ACC112 (cell line): ENCODE measurements around the gene ARL15.
A peak's percentile ranks its signal among the peaks of the same experiment; 100 is the strongest.

Experiments
- H2AFZ ChIP-seq: fragments of 200-600 bp; sonication (generic); one replicate; pipeline ENCODE4 v1.6.0; 2017; ENCODE audit warnings: antibody characterized with exemption, low read length; ENCODE audit not compliant: unreplicated experiment
- H3K27ac ChIP-seq: fragments of 200-600 bp; sonication (generic); 2 replicates; pipeline ENCODE4 v1.5.1; 2014; ENCODE audit warnings: low read depth, mild to moderate bottlenecking, antibody characterized with exemption, low read length, moderate library complexity
- H3K27me3 ChIP-seq: fragments of 200-600 bp; sonication (generic); 2 replicates; pipeline ENCODE4 v1.6.1; 2014; ENCODE audit warnings: mild to moderate bottlenecking, antibody characterized with exemption, low read length, moderate library complexity, mixed read lengths; ENCODE audit not compliant: insufficient read depth
- H3K36me3 ChIP-seq: fragments of 200-600 bp; sonication (generic); 2 replicates; pipeline ENCODE4 v1.6.1; 2016; ENCODE audit warnings: mild to moderate bottlenecking, antibody characterized with exemption, low read length, moderate library complexity, mixed read lengths; ENCODE audit not compliant: insufficient read depth
- H3K4me1 ChIP-seq: fragments of 200-600 bp; sonication (generic); one replicate; pipeline ENCODE4 v1.6.1; 2016; ENCODE audit warnings: low read length, mixed read lengths; ENCODE audit not compliant: insufficient read depth, unreplicated experiment, control insufficient read depth
- H3K4me3 ChIP-seq: fragments of 200-600 bp; sonication (generic); 2 replicates; pipeline ENCODE4 v1.5.1; 2014; ENCODE audit warnings: mild to moderate bottlenecking, low read depth, low read length
- H3K79me2 ChIP-seq: fragments of 200-600 bp; sonication (generic); one replicate; pipeline ENCODE4 v1.6.0; 2016; ENCODE audit warnings: low read length; ENCODE audit not compliant: control insufficient read depth, unreplicated experiment, insufficient read depth

The ARL15 gene

DNA sequence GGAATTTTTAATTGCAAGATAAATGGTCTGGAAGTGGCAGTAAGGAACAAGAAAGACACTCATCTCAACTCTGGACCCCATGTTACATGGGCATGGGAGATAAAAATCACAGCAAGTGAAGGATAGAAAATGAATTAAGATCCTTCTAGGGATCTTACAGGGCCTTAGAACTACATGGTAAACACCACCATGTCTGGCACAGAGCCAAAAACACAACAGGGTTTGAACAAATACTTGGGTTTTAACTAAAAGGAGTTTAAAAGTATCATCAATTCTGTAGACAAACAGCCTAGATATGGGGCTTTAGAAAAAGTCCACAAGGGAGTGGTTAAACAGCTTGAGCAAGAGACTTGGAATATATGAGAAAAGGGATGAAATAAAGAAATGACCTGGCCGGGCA is 366.4 kb downstream of the ARL15 start:
- Histone ChIP-seq H3K79me2 (no peaks in the 10 kb centered on the region), H3K27me3 (no peaks in the 10 kb centered on the region), H3K4me3 (no peak overlapping the region), H3K36me3 (no peaks in the 10 kb centered on the region), H3K4me1 (peaks cover 22% of the 10 kb centered on the region), H3K27ac (no peak overlapping the region), H2AFZ (no peak overlapping the region)

- Histone ChIP-seq H3K79me2 (no peaks in the 10 kb centered on the region), H3K4me1 (peaks cover 22% of the 10 kb centered on the region), H3K36me3 (no peaks in the 10 kb centered on the region), H3K27me3 (no peaks in the 10 kb centered on the region), H2AFZ (no peak overlapping the region), H3K27ac (peak overlapping the region; percentile 61), H3K4me3 (no peak overlapping the region)
Observed at GRCh38 chr5:53942724-53943123, 367.6 kb downstream of the ARL15 start.

GRCh38 chr5:53940921-53941320 is 369.5 kb downstream of the ARL15 start:
- H2AFZ ChIP-seq, result no peak overlapping the region
- H3K27ac ChIP-seq, result peak overlapping the region; percentile 26
- no peaks in the 10 kb centered on the region for H3K79me2 ChIP-seq
- no peaks in the 10 kb centered on the region for H3K27me3 ChIP-seq
- H3K4me3 ChIP-seq, result no peak overlapping the region
- peaks cover 35% of the 10 kb centered on the region for H3K4me1 ChIP-seq
- no peaks in the 10 kb centered on the region for H3K36me3 ChIP-seq

DNA sequence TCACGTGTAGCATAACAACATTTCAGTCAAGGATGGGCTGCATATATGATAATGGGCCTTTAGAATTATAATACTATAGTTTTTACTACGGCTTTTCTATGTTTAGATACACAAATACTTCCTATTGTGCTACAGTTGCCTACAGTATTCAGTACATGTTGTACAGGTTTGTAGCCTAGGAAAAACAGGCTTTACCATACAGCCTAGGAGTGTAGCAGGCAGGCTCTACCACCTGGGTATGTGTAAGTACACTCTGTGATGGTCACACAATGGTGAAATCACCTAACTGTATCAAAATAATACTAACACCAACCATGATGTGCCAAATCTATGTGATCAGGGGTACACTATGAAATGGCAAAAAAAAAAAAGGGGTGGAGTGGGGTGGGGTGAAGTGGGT is 372.9 kb downstream of the ARL15 start:
- Histone ChIP-seq H3K27me3 (no peaks in the 10 kb centered on the region), H3K27ac (no peak overlapping the region), H2AFZ (no peak overlapping the region), H3K79me2 (no peaks in the 10 kb centered on the region), H3K36me3 (no peaks in the 10 kb centered on the region), H3K4me3 (no peak overlapping the region), H3K4me1 (peaks cover 27% of the 10 kb centered on the region)

DNA sequence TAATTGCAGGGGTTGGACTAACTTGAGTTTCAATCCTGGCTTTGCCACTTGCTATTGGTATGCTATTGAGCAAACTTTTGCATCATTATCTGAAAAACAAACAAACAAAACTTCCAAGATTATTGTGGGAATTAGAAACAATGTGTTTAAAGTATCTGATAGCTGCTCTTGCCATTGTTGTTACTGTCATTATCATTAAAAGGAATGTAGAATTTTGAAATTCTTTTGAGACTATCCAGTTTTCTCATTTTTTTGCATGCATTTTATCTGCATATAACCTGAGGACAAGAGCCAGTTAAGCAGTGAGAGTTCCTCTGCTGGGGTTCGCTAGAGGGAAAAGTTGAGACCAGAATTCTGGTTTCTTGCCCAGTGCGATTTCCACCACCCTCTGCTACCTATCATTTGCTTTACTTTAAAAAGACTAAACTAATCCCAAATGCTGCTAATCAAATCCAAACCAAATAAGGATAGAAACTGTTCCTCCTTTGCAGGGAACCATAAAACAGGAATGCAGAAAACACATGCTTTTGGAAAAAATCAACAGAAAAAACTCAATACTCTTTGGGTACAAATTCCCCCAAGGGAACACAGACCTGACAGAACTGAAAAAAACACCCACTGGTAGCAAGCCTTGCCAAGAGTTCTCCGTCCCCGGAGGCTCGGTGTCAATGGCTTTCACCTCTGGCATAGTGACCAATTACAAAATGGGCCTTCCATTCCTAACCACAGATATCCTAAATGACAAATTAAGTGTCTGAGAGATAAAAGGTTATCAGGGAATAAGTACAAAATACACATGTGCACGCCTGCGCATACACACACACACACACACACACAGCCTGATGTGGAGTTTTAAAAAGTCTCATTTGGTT is 373.7 kb downstream of the ARL15 start:
- H3K27ac ChIP-seq, result no peak overlapping the region
- H3K4me3 ChIP-seq, result no peak overlapping the region
- H3K27me3 ChIP-seq, result no peaks in the 10 kb centered on the region
- no peaks in the 10 kb centered on the region for H3K79me2 ChIP-seq
- H2AFZ ChIP-seq, result no peak overlapping the region
- no peaks in the 10 kb centered on the region for H3K36me3 ChIP-seq
- peaks cover 27% of the 10 kb centered on the region for H3K4me1 ChIP-seq

DNA sequence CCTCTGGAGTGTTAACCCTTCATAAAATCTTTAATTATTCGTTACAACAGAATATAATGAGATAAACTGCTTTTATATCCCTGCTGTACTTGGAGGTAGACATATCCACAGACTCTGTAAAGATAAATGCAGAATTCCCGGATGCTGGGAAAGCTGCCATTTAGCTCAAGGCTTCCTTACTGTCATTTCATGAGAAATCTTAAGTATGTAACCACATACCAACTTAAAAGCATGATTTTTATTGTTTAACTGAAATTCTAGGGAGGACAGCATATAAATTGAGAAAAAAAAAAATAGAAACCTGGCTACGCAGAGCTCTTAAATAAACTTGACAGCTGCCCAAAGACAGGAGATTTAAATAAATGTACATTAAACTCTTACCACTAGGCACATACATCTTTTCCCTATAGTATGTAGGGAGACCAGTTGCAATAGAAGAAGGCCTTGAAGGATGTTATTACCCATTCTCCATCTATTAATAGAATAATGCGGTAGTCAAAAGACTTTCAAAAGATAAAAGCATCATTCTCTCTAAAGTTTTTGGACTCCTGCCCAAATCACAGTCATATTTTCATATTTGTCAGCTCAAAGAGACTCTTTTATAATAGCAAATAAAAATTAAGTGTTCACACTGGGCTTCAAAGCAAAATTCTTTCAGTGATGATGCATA is 376.1 kb downstream of the ARL15 start:
- Histone ChIP-seq H3K27me3 (no peaks in the 10 kb centered on the region), H3K4me3 (no peak overlapping the region), H3K4me1 (peaks cover 12% of the 10 kb centered on the region), H3K36me3 (no peaks in the 10 kb centered on the region), H3K79me2 (no peaks in the 10 kb centered on the region), H3K27ac (no peak overlapping the region), H2AFZ (no peak overlapping the region)

GRCh38 chr5:53932351-53932750 is 378.0 kb downstream of the ARL15 start:
- Histone ChIP-seq H3K36me3 (no peaks in the 10 kb centered on the region), H3K79me2 (no peaks in the 10 kb centered on the region)

DNA sequence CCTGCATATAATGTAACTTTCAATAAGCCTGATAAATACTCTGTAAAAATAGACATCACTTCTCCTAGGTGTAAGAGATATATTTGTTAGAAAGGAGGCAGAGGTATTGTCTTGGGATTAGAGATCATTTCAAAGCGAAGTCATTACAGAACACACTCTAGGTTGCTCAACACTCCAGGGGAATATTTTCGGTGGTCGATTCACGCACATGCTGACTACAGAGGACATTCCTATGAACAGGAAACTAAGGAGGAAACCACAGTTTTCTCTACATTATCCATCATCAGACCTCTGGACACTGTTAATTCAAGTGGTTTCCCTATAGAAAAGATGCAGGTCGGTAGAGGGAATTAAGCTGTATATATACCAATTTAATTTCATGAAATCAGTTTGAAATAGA is 379.9 kb downstream of the ARL15 start:
- H3K79me2 ChIP-seq, result no peaks in the 10 kb centered on the region
- no peak overlapping the region for H2AFZ ChIP-seq
- no peak overlapping the region for H3K4me3 ChIP-seq
- no peaks in the 10 kb centered on the region for H3K36me3 ChIP-seq
- no peaks in the 10 kb centered on the region for H3K4me1 ChIP-seq
- H3K27me3 ChIP-seq, result no peaks in the 10 kb centered on the region
- no peak overlapping the region for H3K27ac ChIP-seq

More at GRCh38 chr5:53932351-53932750, 378.0 kb downstream of the ARL15 start:
- H3K27ac ChIP-seq, result no peak overlapping the region
- H2AFZ ChIP-seq, result no peak overlapping the region
- no peak overlapping the region for H3K4me3 ChIP-seq
- H3K27me3 ChIP-seq, result no peaks in the 10 kb centered on the region
- peaks cover 11% of the 10 kb centered on the region for H3K4me1 ChIP-seq

DNA sequence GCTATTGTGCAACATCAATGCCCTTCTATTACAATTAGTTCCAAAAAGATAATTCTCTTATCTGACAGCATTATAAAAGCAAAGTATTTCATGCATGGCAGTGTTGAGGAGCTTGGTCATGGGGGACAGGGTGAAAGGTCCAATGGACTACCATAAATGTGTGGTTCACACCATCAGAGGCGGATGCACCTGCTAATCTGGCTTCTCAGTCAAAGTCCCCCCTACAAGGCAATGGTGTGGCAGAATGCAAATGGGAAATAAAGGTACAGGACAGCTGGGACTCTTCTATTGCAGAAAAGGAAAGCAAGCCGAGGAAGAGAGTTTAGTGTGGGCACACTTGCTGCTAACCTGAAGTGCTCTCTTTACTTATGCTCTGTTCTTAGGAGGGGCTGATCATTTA is 380.8 kb downstream of the ARL15 start:
- Histone ChIP-seq H3K36me3 (no peaks in the 10 kb centered on the region), H3K4me1 (no peaks in the 10 kb centered on the region), H3K79me2 (no peaks in the 10 kb centered on the region)

GRCh38 chr5:53929152-53929551 is 381.2 kb downstream of the ARL15 start:
- Histone ChIP-seq H3K4me3 (no peak overlapping the region), H3K36me3 (no peaks in the 10 kb centered on the region), H3K27me3 (no peaks in the 10 kb centered on the region), H3K27ac (no peak overlapping the region), H3K4me1 (no peaks in the 10 kb centered on the region), H3K79me2 (no peaks in the 10 kb centered on the region), H2AFZ (no peak overlapping the region)

More for the DNA sequence above, 380.8 kb downstream of the ARL15 start:
- Histone ChIP-seq H3K27me3 (no peaks in the 10 kb centered on the region), H2AFZ (no peak overlapping the region), H3K4me3 (no peak overlapping the region), H3K27ac (no peak overlapping the region)

GRCh38 chr5:53928641-53929040 is 381.7 kb downstream of the ARL15 start:
- no peaks in the 10 kb centered on the region for H3K4me1 ChIP-seq
- H3K4me3 ChIP-seq, result no peak overlapping the region
- no peaks in the 10 kb centered on the region for H3K27me3 ChIP-seq
- no peak overlapping the region for H3K27ac ChIP-seq
- no peaks in the 10 kb centered on the region for H3K36me3 ChIP-seq
- H2AFZ ChIP-seq, result no peak overlapping the region
- H3K79me2 ChIP-seq, result no peaks in the 10 kb centered on the region
